Tibial artery (tissue), 4 donors: ENCODE data around the gene EGFLAM.

Experiments
- DNase-seq, 2 donors: peaks; one replicate each; pipeline ENCODE4 v3.0.0-alpha.2; 2019
- H3K27ac ChIP-seq, 2 donors: fragments of 200-600 bp; sonication (generic) in 1 of 2; 1 replicate in 1 of 2; 2 replicates in 1 of 2; pipeline ENCODE4 v1.5.1; 2018 to 2019; ENCODE audit warnings: mild to moderate bottlenecking in 1 of 2
- H3K27me3 ChIP-seq, 2 donors: fragments of 200-600 bp; sonication (generic) in 1 of 2; one replicate each; pipeline versions ENCODE4 v1.5.1 to v1.6.0; 2016 to 2019
- H3K36me3 ChIP-seq, 3 donors: fragments of 200-600 bp; sonication (generic) in 2 of 3; one replicate each; pipeline ENCODE4 v1.5.1; 2016 to 2019; ENCODE audit warnings: mild to moderate bottlenecking in 2 of 3
- H3K4me1 ChIP-seq, 4 donors: fragments of 200-600 bp; sonication (generic) in 2 of 4; 1 replicate in 3 of 4; 2 replicates in 1 of 4; pipeline ENCODE4 v1.5.1; 2016 to 2019
- H3K4me3 ChIP-seq, 2 donors: fragments of 200-600 bp; sonication (generic) in 1 of 2; 1 replicate in 1 of 2; 2 replicates in 1 of 2; pipeline ENCODE4 v1.5.1; 2018 to 2019; ENCODE audit warnings: mild to moderate bottlenecking in 2 of 2
- H3K9me3 ChIP-seq, 3 donors: fragments of 200-600 bp; sonication (generic) in 1 of 3; one replicate each; pipeline ENCODE4 v1.5.1; 2016 to 2019
- intact Hi-C: fragments of 100-400 bp; cut with DNase I; formaldehyde crosslinking; loops from one replicate; pipeline ENCODE4 v1.15.0; 2023; ENCODE audit warnings: low total_unique reads
- TF ChIP-seq, protein P1 (sequence below), 2 experiments: fragments of 200-600 bp in 1 of 2; fragments of 450-650 bp in 1 of 2; IDR thresholded peaks; one replicate each; pipeline ENCODE4 v1.5.1; 2017 to 2019; ENCODE audit warnings: antibody characterized with exemption in 2 of 2, mild to moderate bottlenecking in 1 of 2, moderate library complexity in 1 of 2

EGFLAM gene

DNA sequence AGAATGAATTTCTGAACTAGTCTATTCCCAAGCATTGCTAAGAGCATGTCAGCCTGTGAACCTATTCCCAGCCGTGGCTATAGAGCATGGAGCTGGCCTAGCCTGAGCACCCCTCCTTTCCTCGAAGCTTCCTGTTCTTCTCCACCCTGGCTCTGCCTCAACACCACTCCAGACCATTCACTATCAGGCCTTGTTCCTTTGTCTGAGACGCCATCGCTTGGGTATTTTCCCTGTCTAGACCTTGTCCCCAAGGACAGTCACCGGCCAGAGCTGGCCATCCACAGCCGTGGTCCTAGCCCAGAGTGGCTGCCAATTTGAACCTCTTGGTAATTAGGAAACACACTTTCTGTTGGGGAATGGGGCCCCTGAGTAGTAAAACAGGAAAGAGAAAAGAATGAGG, 192.3 kb downstream of the EGFLAM start:
- Histone ChIP-seq H3K27me3 (no peaks in the 10 kb centered on the region), H3K4me1 (peaks cover 0 to 28% (median 7%) of the 10 kb centered on the region in 4 donors), H3K36me3 (peaks cover 0 to 44% (median 6%) of the 10 kb centered on the region in 3 donors), H3K27ac (no peak overlapping the region), H3K4me3 (no peak overlapping the region), H3K9me3 (no peaks in the 10 kb centered on the region)
- intact Hi-C loops = no loop called here
- DNase-seq = no peak
- TF ChIP-seq, protein P1, sequence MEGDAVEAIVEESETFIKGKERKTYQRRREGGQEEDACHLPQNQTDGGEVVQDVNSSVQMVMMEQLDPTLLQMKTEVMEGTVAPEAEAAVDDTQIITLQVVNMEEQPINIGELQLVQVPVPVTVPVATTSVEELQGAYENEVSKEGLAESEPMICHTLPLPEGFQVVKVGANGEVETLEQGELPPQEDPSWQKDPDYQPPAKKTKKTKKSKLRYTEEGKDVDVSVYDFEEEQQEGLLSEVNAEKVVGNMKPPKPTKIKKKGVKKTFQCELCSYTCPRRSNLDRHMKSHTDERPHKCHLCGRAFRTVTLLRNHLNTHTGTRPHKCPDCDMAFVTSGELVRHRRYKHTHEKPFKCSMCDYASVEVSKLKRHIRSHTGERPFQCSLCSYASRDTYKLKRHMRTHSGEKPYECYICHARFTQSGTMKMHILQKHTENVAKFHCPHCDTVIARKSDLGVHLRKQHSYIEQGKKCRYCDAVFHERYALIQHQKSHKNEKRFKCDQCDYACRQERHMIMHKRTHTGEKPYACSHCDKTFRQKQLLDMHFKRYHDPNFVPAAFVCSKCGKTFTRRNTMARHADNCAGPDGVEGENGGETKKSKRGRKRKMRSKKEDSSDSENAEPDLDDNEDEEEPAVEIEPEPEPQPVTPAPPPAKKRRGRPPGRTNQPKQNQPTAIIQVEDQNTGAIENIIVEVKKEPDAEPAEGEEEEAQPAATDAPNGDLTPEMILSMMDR (IDR thresholded peaks at IDR 0.05) = no peak

DNA sequence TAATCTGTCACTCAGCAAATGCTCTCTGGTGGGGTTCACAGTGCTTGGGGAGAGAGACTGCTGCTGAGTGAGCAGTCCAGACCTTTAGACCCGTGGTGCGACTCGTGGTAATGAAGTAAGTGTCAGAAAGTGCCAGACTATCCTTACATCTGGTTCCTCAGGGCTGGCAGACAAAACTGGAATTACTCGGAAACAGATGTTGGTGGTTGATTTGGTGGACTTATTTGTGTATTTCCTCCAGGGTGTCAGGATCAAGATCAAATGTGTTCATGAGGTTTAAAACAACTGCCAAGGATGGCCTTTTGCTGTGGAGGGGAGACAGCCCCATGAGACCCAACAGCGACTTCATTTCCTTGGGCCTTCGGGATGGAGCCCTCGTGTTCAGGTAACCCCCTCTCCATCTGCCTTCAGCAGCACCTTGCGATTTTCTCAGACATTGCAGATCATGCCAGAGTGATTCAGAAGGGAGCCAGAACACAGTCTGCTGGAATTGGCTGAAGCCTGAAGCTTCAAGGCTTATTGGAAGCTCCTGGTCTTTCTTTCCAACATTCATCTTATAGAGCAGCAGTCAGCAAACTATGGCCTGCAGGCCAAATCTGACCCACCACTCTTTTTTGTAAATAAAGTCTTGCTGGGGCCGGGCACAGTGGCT, 192.8 kb downstream of the EGFLAM start:
- no peak for DNase-seq
- H3K27ac ChIP-seq = no peak overlapping the region
- no peak overlapping the region for H3K4me3 ChIP-seq
- peaks cover 0 to 44% (median 6%) of the 10 kb centered on the region in 3 donors for H3K36me3 ChIP-seq
- TF ChIP-seq, protein P1 (IDR thresholded peaks at IDR 0.05) = no peak
- H3K4me1 ChIP-seq = peaks cover 0 to 28% (median 5%) of the 10 kb centered on the region in 4 donors
- H3K27me3 ChIP-seq = no peaks in the 10 kb centered on the region
- intact Hi-C loops = no loop called here
- H3K9me3 ChIP-seq = no peaks in the 10 kb centered on the region

DNA sequence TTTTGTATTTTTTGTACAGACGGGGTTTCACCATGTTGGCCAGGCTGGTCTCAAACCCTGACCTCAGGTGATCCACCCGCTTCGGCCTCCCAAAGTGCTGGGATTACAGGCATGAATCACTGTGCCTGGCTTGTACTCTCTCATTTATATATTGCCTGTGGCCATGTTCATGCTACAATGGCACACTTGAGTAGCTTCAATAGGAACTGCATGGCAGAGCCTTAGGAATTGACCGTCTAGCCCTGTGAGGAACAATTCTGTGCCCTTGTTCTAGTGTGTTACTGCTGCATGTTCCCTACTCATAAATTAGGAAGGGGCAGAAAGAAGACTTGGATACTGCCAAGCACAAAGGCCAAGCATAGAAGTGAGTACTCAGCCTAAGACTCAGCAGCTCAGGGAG, 193.8 kb downstream of the EGFLAM start:
- intact Hi-C loops = no loop called here

DNA sequence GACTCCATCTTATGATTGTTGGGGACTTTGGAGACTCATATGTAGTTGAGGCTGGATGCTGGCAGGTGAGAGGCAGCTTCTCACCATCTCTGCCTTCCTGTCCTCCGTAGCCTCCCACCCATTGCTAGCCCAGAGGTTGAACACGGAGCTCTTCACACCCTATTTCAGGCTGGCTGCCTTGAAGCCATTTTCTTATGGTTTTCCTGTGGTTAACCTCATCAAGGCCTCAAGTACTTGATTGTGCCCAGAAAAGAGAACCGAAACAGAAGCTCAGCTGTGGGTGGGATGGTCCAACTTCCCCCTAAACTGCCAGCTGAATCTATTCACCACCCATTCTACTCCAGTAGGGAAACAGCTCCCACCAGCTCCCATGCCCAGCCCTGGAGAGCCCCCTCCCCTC, 195.1 kb downstream of the EGFLAM start:
- Histone ChIP-seq H3K9me3 (no peaks in the 10 kb centered on the region), H3K4me1 (peaks cover 0 to 6% (median 0%) of the 10 kb centered on the region in 4 donors), H3K36me3 (peaks cover 4 to 49% (median 6%) of the 10 kb centered on the region in 3 donors), H3K27ac (no peak overlapping the region), H3K4me3 (no peak overlapping the region), H3K27me3 (no peaks in the 10 kb centered on the region)
- no peak for DNase-seq
- TF ChIP-seq, protein P1 (IDR thresholded peaks at IDR 0.05) = no peak
- intact Hi-C loops = no loop called here

More for the DNA sequence above, 193.8 kb downstream of the EGFLAM start:
- Histone ChIP-seq H3K4me1 (peaks cover 0 to 19% (median 3%) of the 10 kb centered on the region in 4 donors), H3K27me3 (no peaks in the 10 kb centered on the region), H3K9me3 (no peaks in the 10 kb centered on the region), H3K27ac (no peak overlapping the region), H3K4me3 (no peak overlapping the region), H3K36me3 (peaks cover 0 to 44% (median 6%) of the 10 kb centered on the region in 3 donors)
- TF ChIP-seq, protein P1 (IDR thresholded peaks at IDR 0.05) = no peak
- no peak for DNase-seq

DNA sequence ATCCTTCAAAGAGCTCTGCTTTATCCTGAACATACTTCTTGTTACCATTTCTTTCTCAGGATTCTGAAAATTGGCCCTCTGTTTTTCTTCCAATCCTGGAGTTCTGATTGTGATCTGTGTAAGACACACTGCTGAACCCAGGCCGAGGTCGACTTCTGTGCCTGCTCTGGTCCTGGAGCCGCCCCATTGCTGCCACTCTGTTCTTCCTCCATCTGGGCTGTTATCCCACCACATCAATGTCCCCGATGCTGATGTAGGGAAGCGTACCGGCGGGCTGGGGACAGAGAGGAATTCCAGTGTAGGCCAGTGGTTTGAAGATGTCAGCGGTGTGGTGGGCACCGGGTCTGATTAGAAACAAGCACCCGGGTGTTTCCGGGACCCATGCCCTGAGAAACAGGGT, 195.6 kb downstream of the EGFLAM start:
- no peaks in the 10 kb centered on the region for H3K27me3 ChIP-seq
- peaks cover 6 to 48% (median 8%) of the 10 kb centered on the region in 3 donors for H3K36me3 ChIP-seq
- no peak for DNase-seq
- H3K9me3 ChIP-seq = no peaks in the 10 kb centered on the region
- intact Hi-C loops = no loop called here
- peaks cover 0 to 2% (median 0%) of the 10 kb centered on the region in 4 donors for H3K4me1 ChIP-seq
- H3K27ac ChIP-seq = no peak overlapping the region
- no peak overlapping the region for H3K4me3 ChIP-seq
- TF ChIP-seq, protein P1 (IDR thresholded peaks at IDR 0.05) = no peak
